ENCODE measurements around the gene CACNG3. TPM values are rescaled to one million over a fixed set of nuclear protein-coding genes. Genes with fewer than 3 reads are reported as not detected.

CACNG3 gene
- total RNA-seq, 1 donor from 2014 or later = not detected

DNA sequence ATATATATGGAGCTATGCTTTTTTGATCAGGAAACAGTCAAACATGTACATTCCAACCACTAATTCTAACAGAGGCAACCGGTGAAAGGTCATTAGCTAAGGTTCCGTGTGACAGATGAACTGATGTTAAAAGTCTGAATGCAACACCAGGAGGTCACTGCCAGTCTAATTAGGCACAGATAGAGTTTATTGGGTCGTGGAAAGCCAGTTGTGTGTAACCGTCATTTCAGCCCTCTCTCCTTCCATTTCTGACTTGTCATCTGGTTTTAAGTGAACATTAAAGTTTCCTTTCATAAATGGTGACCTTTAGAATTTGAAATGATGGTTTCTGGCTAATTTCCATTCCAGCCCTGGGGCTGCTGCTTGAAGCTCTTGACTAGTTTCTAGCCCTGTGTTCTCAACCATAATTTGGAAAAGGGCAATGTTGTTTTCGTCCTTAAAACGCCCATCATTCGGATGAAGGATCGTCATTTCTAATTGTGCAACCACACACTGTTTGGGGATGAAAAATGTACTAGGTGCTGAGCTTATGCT lies 23.9 kb downstream of the CACNG3 start:
- Histone ChIP-seq H3K4me1 (no peaks in the 10 kb centered on the region), H3K27ac (no peak overlapping the region), H3K27me3 (peaks cover 7% of the 10 kb centered on the region), H3K36me3 (no peaks in the 10 kb centered on the region), H3K9me3 (no peaks in the 10 kb centered on the region), H3K4me3 (no peak overlapping the region)
- ATAC-seq = no peak
- TF ChIP-seq, protein P1, sequence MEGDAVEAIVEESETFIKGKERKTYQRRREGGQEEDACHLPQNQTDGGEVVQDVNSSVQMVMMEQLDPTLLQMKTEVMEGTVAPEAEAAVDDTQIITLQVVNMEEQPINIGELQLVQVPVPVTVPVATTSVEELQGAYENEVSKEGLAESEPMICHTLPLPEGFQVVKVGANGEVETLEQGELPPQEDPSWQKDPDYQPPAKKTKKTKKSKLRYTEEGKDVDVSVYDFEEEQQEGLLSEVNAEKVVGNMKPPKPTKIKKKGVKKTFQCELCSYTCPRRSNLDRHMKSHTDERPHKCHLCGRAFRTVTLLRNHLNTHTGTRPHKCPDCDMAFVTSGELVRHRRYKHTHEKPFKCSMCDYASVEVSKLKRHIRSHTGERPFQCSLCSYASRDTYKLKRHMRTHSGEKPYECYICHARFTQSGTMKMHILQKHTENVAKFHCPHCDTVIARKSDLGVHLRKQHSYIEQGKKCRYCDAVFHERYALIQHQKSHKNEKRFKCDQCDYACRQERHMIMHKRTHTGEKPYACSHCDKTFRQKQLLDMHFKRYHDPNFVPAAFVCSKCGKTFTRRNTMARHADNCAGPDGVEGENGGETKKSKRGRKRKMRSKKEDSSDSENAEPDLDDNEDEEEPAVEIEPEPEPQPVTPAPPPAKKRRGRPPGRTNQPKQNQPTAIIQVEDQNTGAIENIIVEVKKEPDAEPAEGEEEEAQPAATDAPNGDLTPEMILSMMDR (IDR thresholded peaks at IDR 0.05) = no peak
- no peak for DNase-seq
- intact Hi-C loops (cut with DNase I) = no loop called here

DNA sequence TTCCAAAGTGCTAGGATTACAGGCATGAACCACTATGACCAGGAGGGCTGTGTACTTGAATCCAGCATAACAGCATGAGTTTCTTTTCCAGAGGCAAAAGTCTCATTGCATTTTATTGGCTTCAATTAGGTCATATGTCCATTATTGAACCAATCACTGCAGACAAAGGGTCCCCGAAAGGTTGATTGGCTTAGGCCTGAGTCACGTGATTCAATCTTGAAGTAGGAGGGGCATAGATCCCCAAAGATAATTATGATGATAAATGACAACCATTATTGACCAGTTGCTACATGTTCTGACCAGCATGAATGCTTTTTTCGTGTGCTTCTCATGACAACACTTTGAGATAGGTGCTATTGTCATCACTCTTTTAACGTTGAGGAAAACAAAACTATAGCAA lies 25.3 kb downstream of the CACNG3 start:
- intact Hi-C loops (cut with DNase I) = no loop called here
- TF ChIP-seq, protein P1 (IDR thresholded peaks at IDR 0.05) = no peak
- Histone ChIP-seq H3K4me1 (no peaks in the 10 kb centered on the region), H3K27me3 (peaks cover 12% of the 10 kb centered on the region), H3K27ac (no peak overlapping the region), H3K9me3 (no peaks in the 10 kb centered on the region), H3K4me3 (no peak overlapping the region), H3K36me3 (no peaks in the 10 kb centered on the region)
- ATAC-seq (no peak), DNase-seq (no peak)

DNA sequence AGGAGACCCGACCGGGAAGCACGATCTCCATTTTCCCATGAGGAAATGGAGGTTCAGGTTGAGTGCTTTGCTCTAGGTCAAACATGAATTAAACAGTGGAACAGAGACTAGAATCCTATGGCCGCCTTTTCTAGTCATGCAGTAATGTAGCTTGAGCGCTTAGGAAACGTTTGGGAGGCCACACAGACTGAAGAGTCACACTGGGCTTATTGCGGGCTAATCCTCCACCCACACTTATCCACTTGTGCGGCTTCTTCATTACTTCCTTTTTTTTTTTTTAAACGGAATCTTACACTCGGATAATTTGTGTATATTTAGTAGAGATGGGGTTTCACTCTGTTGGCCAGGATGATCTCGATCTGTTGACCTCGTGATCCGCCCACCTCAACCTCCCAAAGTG lies 26.0 kb downstream of the CACNG3 start:
- peaks cover 9% of the 10 kb centered on the region for H3K27me3 ChIP-seq
- no peak overlapping the region for H3K27ac ChIP-seq
- H3K36me3 ChIP-seq = no peaks in the 10 kb centered on the region
- ATAC-seq (peak; percentile 70), DNase-seq (no peak)
- no peak overlapping the region for H3K4me3 ChIP-seq
- no peaks in the 10 kb centered on the region for H3K4me1 ChIP-seq
- TF ChIP-seq, protein P1 (IDR thresholded peaks at IDR 0.05) = no peak
- H3K9me3 ChIP-seq = no peaks in the 10 kb centered on the region
- intact Hi-C loops (cut with DNase I) = no loop called here

DNA sequence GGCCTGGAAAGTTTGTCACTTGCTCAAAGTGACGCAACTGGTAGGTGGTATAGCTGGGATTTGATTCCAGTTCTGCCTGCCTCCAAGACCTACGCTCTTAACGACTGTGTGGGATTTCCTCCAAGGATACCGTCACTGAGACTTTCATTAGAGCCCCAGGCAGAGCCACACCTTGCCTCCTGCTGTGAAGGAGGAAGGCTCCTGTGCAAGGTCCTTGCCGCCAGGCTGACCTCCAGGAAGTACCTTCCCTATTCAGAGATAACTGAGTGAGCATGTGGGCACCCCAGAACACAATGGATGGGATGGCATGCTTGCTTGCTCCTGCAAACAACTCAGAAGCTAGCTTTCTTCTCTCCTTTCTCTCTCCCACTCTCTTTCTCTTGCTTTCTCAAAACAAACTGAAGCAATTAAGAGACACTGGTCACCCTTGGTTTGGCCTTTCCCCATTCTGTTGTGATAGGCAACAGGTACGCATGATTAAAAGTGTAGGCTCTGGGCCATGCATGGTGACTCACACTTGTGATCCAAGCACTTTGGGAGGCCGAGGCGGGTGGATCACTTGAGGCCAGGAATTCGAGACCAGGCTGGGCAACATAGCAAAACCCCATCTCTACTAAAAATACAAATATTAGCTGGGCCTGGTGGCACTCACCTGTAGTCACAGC lies 30.7 kb downstream of the CACNG3 start:
- no peak for DNase-seq
- TF ChIP-seq, protein P1 (IDR thresholded peaks at IDR 0.05) = no peak
- intact Hi-C loops (cut with DNase I) = no loop called here
- no peaks in the 10 kb centered on the region for H3K36me3 ChIP-seq
- H3K27ac ChIP-seq = no peak overlapping the region
- no peak for ATAC-seq
- no peak overlapping the region for H3K4me3 ChIP-seq
- no peaks in the 10 kb centered on the region for H3K4me1 ChIP-seq
- H3K27me3 ChIP-seq = peaks cover 10% of the 10 kb centered on the region
- H3K9me3 ChIP-seq = no peaks in the 10 kb centered on the region

DNA sequence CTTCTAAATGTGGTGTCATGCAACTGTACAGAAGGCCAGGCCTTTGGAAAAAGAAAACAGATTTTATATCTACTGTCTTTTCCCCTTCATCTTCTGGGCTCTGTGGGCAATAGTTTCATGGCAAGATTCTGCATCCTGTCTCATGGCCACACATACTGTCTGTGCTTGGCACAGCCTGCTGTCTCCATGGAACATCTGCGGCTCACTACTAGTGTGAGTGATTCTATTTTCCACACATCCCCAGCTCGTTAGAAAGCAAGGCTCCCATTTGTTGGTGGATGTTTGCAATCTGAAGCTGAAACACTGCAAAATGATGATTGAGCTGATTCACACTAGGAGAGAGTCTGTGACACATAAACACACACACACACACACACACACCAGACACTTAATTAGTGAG lies 32.4 kb downstream of the CACNG3 start:
- intact Hi-C loops (cut with DNase I) = no loop called here
- Histone ChIP-seq H3K9me3 (no peaks in the 10 kb centered on the region), H3K4me1 (no peaks in the 10 kb centered on the region), H3K36me3 (no peaks in the 10 kb centered on the region), H3K4me3 (no peak overlapping the region), H3K27ac (no peak overlapping the region), H3K27me3 (peaks cover 15% of the 10 kb centered on the region)
- no peak for DNase-seq
- ATAC-seq = no peak
- TF ChIP-seq, protein P1 (IDR thresholded peaks at IDR 0.05) = no peak
